AG08395 (cell line): Measurements from ENCODE around the gene CDH24.

Experiments used
- DNase-seq: peaks from one replicate; pipeline ENCODE4 v3.0.0; 2012; ENCODE audit warnings: mixed read lengths, low spot score

CDH24 gene

DNA sequence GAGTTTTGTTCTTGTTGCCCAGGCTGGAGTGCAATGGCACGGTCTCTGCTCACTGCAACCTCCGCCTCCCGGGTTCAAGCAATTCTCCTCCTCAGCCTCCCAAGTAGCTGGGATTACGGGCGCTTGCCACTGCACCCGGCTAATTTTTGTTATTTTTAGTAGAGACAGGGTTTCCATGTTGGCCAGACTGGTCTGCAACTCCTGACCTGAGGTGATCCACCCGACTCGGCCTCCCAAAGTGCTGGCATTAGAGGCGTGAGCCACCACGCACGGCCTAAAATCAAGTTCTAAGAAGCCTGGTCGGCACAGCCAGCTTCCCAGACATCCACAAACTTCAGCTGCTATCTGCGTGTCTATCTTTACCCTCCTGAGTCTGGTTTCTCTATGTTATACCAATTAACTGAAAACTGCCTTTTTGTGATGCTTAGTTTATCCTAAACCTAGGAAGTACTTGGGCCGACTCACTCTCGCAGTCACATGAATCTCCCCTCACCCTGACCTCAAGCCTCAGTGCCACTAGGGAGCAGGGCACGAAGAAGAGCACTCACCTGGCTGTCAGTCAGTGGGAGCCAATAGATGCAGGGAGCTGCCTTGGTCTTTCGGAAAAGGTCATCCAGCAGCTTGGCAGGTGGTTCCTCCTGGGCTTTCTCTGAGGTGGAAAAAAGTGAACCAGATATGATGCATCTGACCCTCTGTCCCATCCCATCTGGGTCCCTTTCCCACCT is 3.4 kb upstream of the CDH24 start:
- DNase-seq, result no peak

DNA sequence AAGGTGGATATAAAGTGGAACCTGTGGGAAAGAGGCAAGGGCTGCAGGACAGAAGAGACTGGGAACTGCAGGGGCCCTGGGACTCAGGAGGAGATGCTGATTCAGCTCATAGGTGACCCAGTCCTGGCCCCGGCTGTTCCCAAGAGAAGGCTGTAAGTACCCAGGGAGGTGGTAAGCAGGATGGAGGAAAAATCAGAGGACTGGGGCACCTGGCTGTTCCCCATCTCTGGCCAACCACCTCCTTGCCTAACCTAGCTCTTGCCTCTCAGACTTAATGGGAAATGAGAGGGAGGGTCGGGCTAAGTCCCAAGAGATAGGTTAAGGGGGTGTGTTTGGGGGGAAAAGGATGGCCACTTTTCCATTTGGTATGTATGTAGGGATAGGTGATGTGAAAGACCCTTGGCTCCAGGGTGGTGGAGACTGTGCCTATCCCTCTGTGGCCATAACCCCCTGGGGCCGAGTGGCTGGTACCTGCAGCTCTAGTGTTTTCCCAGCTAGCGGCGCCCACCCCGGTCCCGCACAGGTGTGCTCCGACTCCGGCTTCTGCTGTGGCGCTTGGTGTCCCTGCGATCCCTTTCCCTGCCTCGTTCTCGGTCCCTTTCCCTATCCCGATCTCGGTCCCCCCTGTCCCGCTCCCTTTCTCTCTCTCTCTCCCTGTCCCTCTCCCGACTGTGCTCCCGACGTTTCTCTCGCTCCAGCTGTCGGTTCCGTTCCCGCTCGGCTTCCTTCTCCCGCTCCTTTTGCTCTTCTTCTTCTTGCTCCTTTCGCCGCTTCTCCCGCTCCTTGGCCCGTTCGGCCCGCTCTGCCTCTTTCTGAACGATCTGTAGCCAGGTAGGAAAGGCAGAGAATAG is 1.6 kb upstream of the CDH24 start:
- no peak for DNase-seq

DNA sequence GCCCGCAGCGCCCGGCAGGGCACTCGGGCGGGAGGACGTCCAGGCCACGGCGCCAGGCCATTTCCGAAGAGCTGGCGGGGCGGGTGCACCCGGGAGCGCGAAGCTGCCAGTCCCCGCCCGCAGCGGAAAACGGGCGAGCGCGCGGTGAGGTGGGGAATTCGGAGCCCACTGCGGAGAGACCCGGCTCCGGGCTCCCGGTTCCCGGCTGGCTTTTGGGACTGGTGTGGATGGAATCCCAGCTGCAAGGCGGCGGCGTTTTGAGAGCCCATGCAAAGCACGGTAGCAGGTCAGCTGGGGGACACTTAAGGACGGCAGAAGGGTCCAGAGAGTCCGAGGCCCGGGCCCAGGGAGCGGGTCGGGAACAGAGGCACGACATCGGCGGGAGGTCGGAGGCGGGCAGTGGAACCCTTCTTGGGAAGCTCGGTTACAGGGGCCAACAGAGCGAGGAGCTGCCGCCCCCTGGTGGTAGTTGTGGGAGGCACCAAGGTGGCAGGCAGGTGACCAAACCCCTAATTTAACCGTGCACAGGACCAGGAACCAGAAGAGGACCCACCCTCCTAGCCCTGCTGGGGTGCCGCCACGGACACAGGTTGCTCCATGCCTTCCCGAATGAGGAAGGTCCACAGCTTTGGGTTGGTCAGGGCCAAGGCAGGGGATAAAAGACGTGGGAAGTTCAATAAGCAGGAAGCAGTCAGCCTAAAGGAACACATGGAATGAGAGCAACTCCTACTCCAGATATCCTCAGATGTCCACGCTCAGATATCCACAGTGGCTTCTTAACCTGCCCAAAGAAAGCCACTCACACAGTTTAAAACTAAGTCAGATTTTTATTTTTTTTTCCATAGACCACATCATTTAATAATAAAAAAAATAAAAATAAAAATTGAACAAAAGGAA is 685 bp upstream of the CDH24 start:
- DNase-seq, result peak; percentile 85

DNA sequence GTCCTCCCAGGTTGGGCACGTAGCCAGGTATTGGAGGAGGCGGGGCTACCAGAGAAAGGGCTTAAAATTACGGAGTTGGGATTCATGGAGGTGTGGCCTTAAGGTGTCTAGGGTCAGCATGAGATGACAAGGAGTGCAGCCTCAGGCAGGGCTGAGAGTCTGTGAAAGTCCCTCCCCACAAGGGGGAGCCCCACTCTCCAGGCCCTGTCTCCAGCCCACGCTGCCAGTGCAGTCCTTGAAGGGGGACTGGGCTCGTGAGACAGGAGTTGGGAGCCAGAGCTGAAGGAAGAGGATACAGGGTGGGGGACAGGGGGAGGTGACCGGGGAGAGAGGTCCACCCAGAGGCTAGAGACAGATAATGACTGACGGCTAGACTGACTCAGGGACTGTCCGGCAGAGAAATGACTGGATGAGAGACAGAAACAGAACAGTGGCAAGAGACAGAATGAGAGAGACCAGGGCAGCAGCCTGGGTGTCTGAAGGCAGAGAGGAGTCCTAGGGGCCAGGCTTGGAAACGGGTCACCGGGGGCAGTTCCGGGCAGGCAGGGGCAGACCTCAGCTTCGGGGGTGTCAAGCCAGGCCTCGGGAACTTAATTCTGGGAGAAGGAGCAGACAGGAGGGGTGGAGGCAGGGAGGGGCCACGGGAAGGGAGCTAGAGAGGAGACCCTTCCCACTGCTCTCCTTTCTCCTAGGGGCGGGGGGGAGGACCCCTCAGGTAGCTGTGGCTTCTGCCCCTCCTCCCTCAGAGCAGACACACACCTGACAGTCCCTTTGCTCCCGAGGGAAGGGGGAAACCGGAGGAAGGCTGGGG is 970 bp downstream of the CDH24 start:
- DNase-seq, result peak; percentile 85

DNA sequence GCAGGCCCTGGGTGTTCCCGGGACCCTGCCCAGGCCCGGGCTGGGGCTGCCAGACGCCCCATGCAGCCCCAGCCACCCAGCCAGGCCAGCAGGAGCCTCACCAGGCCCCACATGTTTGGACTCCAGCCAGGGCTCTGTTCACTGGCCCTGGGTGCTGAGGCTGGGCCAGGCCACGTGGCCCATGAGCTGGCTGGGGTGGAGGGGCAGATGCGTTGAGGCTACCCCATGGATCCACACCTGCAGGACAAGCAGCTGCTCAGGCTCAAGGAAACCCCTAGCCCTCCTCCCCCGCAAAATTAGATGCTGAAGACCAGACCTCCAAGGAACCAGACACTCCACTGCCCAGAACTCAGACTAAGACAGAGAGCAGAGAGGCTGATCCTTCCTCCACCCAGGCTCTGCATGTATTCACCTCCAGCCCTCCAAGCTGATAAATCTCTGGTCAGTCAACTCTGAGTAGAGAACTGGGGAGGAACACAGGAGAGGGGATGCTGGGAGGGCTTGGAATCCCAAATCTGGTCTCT is 1.6 kb downstream of the CDH24 start:
- peak; percentile 31 for DNase-seq

DNA sequence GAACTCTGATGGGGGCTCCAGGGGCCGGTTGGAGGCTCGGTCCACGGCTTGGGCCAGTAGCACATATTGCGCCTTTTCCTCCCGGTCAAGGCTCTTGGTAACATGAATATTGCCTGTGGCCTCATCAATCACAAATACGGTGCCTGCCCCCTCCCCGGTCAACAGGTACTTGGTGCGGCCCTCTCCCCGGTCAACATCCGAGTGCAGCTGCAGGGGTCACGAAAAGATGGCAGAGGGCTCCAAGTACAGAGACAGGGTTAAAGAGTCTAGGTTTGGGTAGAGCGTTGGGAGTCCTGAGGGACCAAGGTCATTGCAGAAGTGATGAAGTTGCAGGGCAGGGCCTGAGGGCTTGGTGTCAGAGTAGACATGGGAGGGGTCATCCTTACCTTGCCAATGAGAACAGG is 2.2 kb downstream of the CDH24 start:
- no peak for DNase-seq

DNA sequence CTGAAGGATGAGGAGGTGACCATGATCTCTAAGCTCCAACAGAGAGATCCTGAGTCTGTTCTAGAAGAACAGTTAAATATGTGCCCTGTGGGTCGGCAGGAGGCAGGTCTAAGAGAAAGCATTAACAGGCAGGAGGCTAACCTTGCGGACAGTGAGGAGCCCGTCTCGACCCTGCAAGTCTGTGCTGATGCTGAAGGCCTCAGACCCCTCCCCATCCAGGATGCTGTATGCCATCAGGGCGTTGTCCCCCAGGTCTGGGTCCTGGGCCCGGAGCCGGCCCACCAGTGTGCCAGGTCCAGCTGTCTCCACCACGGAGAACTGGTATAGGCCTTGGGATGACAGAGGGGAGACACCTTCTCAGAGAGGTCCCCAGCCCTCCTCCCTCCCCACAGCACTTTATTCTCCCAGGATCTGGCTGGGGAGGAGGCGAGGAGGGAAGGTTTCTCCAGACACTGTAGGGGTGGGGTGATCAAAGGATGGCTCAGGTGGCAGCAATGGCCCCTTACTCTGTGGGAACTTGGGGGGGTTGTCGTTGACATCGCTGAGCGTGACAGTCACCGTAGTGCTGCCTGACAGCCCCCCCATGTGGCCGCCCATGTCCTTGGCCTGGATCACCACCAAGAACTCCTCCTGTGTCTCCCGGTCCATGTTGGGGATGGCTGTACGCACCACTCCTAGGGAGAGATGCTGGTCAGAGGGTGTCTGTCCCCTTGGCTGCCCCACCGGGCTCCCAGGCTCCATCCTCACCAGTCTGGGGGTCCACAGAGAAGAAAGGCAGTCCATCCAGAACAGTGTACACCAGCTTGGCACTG is 3.1 kb downstream of the CDH24 start:
- DNase-seq, result peak; percentile 30

DNA sequence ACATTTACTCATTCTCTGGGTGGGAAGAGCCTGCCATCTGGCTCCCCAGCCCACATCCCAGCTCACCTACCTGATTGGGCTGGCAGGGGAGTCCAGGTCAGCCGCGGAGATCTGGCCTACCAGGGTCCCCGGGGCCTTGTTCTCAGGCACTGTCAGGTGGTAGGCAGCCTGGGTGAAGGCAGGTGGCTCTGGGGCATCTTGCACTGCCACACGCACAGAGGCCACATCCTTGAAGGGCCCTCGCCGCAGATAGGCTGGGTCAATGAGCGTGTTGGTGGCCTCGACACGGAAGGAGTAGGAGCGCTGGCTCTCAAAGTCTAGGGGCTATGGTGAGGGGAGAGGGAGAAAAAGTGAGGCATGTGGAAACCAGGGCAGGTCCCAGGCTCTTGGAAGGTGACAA is 3.9 kb downstream of the CDH24 start:
- DNase-seq, result no peak

DNA sequence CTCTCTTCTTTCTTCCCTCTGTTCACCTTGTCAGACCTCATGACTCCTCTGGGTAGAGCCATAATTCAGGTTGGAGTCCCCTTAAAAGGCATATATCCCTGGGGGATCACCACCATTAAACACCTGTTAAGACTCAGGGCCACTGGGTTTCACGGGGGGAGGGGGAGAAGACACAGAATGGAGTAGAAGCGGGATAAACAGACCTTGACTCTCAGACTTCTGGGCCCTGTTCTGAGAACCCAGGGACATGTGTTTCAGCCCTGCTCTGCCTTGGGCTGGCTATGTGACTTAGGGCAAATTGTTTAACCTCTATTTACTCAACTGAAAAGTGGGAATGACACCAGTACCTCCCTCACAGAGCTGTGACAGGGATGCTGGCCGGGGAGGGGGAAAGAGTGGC is 4.6 kb downstream of the CDH24 start:
- no peak for DNase-seq

DNA sequence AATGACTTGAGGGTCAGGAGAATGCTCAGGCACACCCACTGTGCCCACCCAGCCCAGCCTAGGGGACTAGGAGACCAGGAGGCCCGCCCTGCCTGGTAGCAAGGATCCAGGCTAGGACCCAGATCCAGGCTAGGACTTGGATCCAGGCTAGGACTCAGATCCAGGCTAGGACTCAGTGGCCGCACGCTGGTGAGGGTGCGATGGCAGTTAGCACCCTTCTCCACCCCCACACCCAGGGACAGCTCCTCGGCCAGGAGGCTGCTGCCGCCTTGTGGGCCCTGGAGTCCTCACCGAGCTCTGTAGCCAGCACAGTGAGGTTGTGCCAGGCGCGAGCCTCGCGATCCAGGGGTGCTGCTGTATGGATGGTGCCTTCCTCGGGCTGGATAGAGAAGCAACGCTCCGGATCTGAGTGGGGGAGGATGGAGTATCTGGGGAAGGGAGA is 5.1 kb downstream of the CDH24 start:
- DNase-seq, result no peak

DNA sequence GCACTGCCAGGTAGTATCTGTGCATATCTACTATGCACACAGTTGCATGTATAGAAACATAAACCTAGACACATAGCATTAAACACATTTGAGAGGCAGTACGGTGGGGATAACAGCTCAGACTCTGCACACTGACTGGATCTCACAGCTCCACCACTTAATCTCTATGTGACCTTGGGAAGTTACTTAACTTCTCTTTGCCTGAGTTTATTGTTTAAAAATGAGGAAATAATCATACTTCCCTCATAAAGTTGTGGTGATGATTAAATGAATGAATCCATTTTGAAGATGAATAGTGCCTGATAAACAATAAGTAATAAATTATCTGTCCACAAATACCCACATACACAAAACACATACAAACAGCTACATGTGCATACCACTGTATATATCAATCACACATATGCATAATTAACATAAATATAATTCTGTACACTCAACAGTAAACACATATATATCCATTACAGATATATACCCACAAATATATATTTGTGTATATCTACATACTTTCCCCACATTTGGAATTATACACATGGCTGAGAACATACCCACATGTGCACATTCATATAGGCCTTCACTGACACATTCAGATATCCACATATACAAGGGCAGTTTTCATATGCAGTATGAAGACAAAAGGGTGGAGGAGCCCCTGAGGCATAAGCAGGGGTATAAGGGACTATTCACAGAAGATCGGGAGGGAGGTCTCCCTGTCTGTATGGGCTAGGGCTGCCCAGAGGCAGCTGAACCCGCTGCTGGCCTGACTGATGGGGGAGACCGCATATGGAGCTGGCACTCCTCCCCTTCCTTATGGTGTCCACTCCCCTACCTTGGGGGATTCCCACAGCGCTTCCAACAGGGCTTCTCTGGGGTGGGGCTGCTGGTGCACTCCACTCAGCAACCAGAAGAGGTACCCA is 5.9 kb downstream of the CDH24 start:
- DNase-seq, result no peak

DNA sequence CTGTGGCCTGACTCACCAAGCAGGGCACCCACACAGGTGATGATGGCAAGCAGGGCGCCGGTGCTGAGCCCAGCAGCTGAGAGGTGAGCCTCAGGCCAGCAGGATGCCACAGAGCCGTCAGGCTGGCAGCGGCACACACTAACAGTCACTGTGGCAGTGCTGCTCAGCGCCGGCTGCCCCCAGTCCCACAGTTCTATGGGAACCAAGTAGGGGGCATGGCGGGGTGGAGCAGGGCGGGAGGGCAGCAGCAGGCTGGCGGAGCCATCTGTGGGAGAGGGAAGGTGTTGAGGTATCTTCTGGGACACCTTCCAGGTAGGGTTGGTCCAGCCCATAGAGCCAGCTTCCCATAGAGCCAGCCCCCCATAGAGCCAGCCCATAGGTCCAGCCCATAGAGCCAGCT is 8.3 kb downstream of the CDH24 start:
- no peak for DNase-seq

DNA sequence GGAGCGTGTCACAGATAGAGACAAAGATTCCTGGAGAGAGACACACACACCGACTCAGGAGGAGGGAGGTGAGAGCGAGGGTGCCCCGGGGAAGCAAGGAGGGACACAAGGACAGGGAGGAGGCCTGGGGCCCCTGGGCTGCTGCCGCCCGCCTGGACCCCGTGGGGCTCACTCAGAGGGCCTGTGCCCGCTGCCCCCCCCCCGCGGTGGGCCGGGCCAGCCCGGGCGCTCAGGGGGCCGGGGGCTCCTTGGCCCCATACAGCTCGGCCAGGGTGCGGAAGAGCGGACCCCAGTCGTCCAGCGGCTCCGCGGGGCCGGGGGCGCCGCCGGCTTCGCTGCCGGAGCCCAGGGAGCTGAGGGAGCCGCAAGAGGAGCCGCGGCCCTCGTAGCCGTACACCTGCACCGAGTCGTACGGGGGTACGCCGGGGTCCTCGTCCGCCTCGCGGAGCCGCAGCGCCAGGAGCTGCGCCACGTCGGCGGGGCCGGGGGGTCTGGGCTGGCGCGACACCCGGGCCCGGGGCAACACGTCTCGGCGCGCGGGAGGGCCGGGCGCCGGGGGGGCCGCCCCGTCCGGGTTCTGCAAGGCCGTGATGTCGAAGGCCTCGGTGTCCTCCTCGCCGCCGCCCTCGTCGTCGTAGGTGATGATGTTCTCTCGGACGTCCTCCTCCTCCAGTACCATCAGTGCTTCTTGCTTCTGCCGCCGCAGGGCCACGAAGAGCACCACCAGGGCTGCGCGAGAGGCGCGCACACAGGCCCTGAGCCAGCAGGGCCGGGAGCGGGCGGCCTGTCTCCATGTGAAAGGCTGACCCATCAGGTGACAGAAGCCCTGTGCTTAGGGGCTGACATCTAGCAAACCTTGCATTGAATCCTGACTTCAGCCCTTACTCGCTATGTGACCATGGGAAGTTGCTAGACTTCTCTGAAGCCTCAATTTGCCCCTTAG is 9.3 kb downstream of the CDH24 start:
- DNase-seq, result no peak

DNA sequence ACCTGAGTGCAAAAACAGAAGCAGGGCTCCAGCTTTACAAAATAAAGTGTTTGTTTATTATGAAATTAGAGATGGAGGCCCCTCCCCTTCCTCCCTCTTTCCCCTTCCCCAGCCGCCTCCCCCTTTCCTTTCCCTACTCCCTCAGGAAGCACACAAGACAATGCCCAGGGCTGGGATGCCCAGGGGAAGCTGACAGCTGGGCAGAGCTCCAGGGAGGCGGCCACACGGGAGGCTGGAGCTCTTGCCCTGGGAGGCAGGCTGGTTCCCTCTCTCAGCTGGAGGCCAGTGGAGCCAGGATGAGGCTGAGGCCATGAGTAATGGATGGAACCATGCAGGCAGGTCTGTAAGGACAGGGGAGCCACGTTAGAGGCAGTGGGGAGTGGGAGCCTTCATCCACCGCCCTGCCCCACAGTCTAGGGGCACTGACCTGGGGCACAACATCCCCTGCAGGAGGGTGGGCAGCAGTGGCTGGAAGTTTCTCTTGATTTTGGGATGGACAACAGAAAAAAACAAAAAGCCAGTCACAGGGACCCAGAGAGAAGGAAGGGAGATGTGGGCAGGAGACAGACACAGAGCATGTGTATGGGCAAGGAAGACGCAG is 10.2 kb downstream of the CDH24 start:
- no peak for DNase-seq

DNA sequence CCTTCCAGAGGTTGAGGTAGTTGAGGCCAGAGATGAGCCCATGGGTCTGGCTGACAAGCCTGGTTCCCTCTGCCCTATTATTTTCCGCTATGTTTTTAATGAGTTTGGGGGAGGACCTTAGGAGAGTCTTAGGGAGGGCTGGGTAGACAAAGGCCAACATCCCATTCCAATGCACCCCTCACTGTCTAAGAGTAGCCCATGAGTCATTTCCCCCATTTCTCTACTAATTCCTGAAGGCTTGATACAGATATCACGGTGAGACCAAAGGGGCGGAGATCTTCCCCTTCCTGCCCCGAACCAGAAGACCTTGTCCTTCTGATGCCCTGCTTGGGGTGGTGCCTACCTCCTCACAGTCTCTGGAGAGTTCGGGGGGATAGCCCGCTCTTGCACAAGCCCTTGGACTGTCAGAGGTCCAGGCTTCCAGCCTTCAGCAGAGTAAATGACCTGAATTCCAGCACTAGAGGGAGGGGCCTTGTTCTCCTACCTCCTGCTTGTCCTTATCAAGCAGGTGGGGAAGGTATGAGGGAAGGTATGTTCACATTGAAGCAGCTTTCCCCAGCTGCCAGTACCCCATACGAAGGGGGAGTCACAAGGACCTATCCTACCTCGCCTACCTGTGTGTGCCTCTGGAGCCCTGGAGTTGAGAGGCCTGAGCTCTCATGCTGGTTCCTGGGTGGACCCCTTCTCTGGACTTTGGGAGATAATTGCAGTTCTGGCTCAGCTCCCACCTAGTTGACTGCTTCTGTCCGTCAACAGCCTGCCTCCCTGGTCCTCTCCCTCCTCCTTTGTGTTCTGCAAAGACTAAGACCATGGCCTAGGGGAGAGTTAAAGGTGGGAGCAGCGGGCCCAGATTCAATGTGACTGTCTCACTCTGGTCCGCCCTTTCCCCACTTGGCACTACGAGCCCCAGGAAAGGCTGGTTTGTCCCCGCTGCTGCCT is 11.6 kb downstream of the CDH24 start:
- no peak for DNase-seq

DNA sequence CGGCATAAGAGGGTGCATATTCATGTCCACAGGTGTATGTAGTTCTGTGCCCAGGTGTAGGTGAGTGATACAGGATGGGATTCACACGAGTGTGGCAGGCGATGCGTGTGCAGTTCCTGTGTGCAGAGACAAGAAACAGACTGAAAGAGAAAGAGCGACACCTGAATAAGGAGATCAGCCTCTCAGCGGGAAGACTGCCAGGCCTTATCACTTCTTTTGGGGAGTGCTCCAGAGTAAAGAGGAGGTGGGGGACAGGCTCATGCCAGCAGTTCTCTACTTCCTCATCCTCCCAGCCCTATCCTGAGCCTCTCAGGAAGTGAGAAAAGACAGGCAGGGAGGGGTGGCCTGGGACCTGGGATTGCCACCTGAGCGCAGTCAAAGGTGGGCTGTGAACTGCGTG is 12.5 kb downstream of the CDH24 start:
- DNase-seq, result no peak

DNA sequence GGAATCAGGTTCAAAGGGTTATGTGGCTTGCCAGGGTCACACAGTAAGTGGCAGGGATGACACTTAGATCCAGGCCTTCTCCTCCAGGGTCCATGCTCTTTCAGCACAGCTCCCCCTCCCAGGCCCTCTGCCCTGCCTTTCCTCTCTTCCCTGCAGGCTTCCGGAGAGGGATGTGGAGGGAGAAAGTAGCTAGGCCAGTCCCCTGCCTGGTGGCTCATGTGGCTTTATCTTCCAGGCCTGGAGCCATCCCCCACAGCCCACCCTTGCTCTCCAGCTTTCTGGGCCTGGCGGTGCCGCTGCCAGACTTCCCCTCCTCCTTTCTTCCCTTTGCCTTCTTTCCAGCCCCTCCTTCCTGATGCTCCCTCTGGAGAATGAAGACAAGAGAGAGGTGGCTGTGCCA is 13.6 kb downstream of the CDH24 start:
- no peak for DNase-seq
